Hepatocyte (in vitro differentiated cells): Measurements from ENCODE around the gene CDK14.

ENCODE experiments used
- CTCF ChIP-seq: fragments of 200-600 bp; sonication (generic); IDR thresholded peaks from 2 replicates; pipeline ENCODE4 v1.5.1; 2016; ENCODE audit warnings: antibody characterized with exemption, mild to moderate bottlenecking; ENCODE audit not compliant: poor library complexity
- EZH2 ChIP-seq: fragments of 200-600 bp; sonication (generic); IDR thresholded peaks from 2 replicates; pipeline ENCODE4 v1.6.1; 2016; ENCODE audit warnings: antibody characterized with exemption, mild to moderate bottlenecking, borderline replicate concordance
- EZH2phosphoT487 ChIP-seq: fragments of 200-600 bp; sonication (generic); IDR thresholded peaks from one replicate; pipeline ENCODE4 v1.6.1; 2018; ENCODE audit warnings: antibody characterized with exemption, mild to moderate bottlenecking, low read depth, moderate library complexity; ENCODE audit not compliant: unreplicated experiment, severe bottlenecking

- no peak for TF ChIP-seq CTCF
- no peak for TF ChIP-seq EZH2
- no peak for TF ChIP-seq EZH2phosphoT487
These were observed 201.5 kb downstream of the CDK14 start for GRCh38 chr7:90797596-90797995.
